ENCODE results near the gene INPP4B. TPM values are rescaled to one million over a fixed set of nuclear protein-coding genes. Genes with fewer than 3 reads are reported as not detected.
A peak's percentile ranks its signal among the peaks of the same experiment; 100 is the strongest.

Gene INPP4B
- total and polyA plus RNA-seq, 2 experiments from 2014 or later, result 4.6 to 5.5 TPM

DNA sequence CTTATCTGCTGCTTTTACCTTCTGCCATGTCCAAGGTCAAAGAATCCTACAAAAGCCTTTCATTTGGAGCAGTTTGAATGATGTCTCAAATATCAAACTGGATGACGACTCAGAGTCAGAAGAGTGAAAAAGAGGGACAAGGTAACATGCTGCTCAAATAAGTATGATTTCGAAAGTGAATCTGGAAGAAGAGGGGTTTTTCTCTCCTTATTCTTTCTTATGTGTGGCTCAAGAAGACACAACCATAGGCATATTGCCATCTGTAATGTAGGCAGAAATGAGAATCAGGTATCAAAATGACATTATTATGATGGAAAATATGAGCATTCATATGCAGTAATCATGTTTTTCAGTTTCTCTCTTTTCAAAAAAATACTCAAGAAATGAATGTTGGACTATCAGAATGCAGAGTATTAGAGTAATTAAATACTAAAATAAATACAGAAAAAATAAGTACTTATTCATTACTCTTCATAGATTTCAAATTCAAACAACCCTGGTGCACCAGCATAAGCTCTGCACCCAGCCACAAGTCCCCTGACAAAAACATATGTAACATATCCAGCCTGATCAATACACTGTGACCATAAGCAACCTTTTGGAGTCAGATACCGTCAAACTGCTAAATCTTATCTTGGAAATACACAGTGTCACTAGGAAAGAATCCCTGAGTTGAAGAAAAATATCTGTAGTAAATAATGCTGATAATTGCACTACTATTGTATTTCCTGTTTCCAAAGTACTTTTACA is 468.6 kb downstream of the INPP4B start:
- H3K36me3 ChIP-seq, result no peaks in the 10 kb centered on the region
- TF ChIP-seq, protein P1, sequence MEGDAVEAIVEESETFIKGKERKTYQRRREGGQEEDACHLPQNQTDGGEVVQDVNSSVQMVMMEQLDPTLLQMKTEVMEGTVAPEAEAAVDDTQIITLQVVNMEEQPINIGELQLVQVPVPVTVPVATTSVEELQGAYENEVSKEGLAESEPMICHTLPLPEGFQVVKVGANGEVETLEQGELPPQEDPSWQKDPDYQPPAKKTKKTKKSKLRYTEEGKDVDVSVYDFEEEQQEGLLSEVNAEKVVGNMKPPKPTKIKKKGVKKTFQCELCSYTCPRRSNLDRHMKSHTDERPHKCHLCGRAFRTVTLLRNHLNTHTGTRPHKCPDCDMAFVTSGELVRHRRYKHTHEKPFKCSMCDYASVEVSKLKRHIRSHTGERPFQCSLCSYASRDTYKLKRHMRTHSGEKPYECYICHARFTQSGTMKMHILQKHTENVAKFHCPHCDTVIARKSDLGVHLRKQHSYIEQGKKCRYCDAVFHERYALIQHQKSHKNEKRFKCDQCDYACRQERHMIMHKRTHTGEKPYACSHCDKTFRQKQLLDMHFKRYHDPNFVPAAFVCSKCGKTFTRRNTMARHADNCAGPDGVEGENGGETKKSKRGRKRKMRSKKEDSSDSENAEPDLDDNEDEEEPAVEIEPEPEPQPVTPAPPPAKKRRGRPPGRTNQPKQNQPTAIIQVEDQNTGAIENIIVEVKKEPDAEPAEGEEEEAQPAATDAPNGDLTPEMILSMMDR (IDR thresholded peaks at IDR 0.05; ENCODE audit: low read depth, low read length), result no peak
- H3K27me3 ChIP-seq, result no peaks in the 10 kb centered on the region
- peaks cover 52% of the 10 kb centered on the region for H3K4me1 ChIP-seq (ENCODE audit: low read depth)
- no peak for DNase-seq (ENCODE audit: low read depth in 1 of 2, low spot score in 1 of 2)
- H3K9me3 ChIP-seq (ENCODE audit: low read depth), result no peaks in the 10 kb centered on the region
- no peak overlapping the region for H3K27ac ChIP-seq
- no peak overlapping the region for H3K4me3 ChIP-seq

DNA sequence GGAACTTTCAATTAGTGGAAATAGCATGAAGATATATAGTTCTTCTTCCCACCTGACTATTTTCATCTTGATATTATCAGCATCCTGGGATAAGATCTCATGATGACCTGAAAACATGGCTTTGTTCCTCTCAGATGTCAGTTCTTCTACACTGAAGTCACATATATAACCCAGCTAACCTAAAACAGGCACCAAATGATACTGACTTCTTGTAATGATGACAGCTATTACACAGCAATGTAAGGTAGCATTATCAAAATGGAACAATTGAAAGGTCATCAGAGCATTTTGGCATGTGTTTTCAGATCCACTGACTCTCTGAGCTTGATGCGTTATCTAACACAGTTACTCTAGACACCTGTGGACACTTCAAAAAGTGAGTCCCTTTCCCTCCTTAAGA is 469.9 kb downstream of the INPP4B start:
- Histone ChIP-seq H3K4me3 (no peak overlapping the region), H3K27me3 (no peaks in the 10 kb centered on the region), H3K27ac (no peak overlapping the region), H3K36me3 (no peaks in the 10 kb centered on the region), H3K9me3 (ENCODE audit: low read depth) (no peaks in the 10 kb centered on the region), H3K4me1 (ENCODE audit: low read depth) (peaks cover 52% of the 10 kb centered on the region)
- TF ChIP-seq, protein P1 (IDR thresholded peaks at IDR 0.05; ENCODE audit: low read depth, low read length), result no peak
- DNase-seq (ENCODE audit: low read depth in 1 of 2, low spot score in 1 of 2), result no peak

DNA sequence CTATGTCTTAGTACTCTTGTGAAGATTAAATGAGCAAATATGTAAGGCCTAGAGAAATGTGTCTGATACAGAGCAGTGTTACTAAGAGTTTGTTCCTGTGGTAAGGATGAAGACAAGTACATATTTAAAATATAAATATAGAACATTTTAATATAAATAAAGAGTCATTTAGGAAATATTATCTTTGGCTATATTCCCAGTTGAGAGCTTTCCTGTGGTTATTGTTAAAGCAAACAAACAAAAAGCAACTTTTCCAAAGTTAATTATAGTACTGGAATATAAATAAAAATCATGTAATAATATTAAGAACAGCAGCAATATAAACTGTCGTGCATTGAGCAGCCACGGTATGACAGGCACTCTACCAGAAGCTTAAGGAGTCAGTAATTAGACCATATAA is 472.5 kb downstream of the INPP4B start:
- H3K4me3 ChIP-seq, result no peak overlapping the region
- no peaks in the 10 kb centered on the region for H3K36me3 ChIP-seq
- H3K9me3 ChIP-seq (ENCODE audit: low read depth), result no peaks in the 10 kb centered on the region
- DNase-seq (ENCODE audit: low read depth in 1 of 2, low spot score in 1 of 2), result no peak
- H3K27me3 ChIP-seq, result no peaks in the 10 kb centered on the region
- TF ChIP-seq, protein P1 (IDR thresholded peaks at IDR 0.05; ENCODE audit: low read depth, low read length), result no peak
- H3K27ac ChIP-seq, result no peak overlapping the region
- H3K4me1 ChIP-seq (ENCODE audit: low read depth), result peaks cover 35% of the 10 kb centered on the region

DNA sequence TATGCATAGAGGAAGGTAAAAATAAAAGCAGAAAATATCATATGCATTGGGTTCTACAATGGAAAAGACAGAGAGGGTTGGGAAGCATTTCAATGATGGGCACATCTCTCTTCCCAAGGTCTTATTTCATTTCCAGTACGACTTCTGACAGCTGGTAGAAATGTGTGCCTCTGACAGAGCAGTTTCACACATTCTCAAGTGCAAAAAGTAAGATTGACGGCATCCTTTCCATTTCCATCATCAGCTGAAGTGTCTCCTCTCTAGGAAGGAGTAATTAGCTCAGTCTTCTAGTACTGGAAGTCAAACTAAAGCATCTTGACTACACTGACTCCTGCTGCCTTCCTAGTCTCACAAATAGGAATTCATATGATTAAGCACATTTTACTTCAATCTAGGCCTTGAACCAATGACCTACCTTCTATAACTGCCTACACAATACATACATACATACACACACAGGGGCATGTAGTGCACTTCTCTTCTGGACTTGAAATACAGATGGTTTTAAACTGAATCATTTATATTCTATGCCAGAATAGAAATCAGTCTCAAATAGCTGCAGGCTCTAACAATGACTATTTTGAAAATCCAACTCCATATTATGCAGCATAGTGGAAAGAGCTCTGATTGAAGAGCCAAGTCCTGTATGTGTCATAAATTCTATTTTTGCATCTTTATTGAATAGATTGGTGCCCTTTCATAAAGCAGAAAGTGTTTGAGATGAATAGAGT is 473.4 kb downstream of the INPP4B start:
- no peak overlapping the region for H3K4me3 ChIP-seq
- no peaks in the 10 kb centered on the region for H3K36me3 ChIP-seq
- no peaks in the 10 kb centered on the region for H3K9me3 ChIP-seq (ENCODE audit: low read depth)
- H3K4me1 ChIP-seq (ENCODE audit: low read depth), result peaks cover 29% of the 10 kb centered on the region
- no peak for DNase-seq (ENCODE audit: low read depth in 1 of 2, low spot score in 1 of 2)
- TF ChIP-seq, protein P1 (IDR thresholded peaks at IDR 0.05; ENCODE audit: low read depth, low read length), result no peak
- no peaks in the 10 kb centered on the region for H3K27me3 ChIP-seq
- no peak overlapping the region for H3K27ac ChIP-seq

DNA sequence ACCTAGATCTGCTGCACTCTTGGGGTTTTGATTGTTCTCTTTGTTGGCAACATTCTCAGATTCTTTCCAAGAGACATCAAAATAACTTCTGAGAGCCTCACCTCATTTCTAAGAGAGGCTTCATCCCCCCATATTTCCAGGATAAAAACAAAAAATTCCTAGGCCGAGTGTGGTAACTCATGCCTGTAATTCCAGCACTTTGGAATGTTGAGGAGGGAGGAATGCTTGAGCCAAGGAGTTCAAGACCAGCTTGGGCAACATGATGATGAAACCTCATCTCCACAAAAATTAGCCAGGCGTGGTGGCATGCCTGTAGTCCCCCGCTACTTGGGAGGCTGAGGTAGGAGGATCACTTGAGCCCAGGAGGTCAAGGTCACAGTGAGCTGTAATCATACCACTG is 477.0 kb downstream of the INPP4B start:
- no peaks in the 10 kb centered on the region for H3K9me3 ChIP-seq (ENCODE audit: low read depth)
- no peak overlapping the region for H3K4me3 ChIP-seq
- peak in 1 of 2 donors; percentile 18 for DNase-seq (ENCODE audit: low read depth in 1 of 2, low spot score in 1 of 2)
- no peaks in the 10 kb centered on the region for H3K4me1 ChIP-seq (ENCODE audit: low read depth)
- no peaks in the 10 kb centered on the region for H3K36me3 ChIP-seq
- H3K27me3 ChIP-seq, result no peaks in the 10 kb centered on the region
- H3K27ac ChIP-seq, result no peak overlapping the region
- TF ChIP-seq, protein P1 (IDR thresholded peaks at IDR 0.05; ENCODE audit: low read depth, low read length), result no peak
